ENCODE measurements around the gene RASSF3. TPM values are rescaled to one million over a fixed set of nuclear protein-coding genes. Genes with fewer than 3 reads are reported as not detected.

RASSF3 gene
- polyA plus RNA-seq, 1 donor (not counting 4 experiments of a cell fraction or from before 2014, with no cell fraction given), result 9.6 TPM

DNA sequence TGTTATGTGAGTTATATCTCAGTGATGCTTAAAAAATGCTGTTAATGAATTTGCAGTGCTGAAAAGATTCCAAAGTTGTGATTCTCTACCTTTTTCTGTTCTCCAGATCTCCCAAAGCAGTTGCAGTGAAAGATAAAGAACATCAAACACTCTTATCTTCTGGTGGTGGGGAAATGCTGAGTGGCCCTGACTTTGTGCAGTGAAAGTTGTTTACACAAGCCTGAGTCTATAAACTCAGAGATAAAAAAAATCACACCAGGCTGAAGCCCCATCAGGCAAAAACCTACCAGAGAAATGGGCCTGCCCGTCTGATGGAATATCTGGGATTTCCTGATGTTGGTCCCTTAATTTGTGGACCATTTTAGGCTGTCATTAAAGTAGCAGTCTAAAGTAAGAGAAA lies 46.1 kb downstream of the RASSF3 start:
- no peaks in the 10 kb centered on the region for H3K9me1 ChIP-seq (ENCODE audit: control insufficient read depth, extremely low read depth, insufficient read depth, low read length)
- DNase-seq (ENCODE audit: low read depth, low spot score), result no peak
- no peaks in the 10 kb centered on the region for H3K36me3 ChIP-seq (ENCODE audit: control insufficient read depth in 2 of 2, extremely low read depth in 1 of 2, insufficient read depth in 2 of 2, low read length in 2 of 2)
- peaks cover 2% of the 10 kb centered on the region for H3K4me1 ChIP-seq (ENCODE audit: control insufficient read depth, extremely low read depth, insufficient read depth, low read length)
- dilution Hi-C loops (cut with MboI; ENCODE audit: extremely low pct_ligation_motif_present, low sequenced_read_pairs), result no loop called here
- H3K27ac ChIP-seq (ENCODE audit: control insufficient read depth, insufficient read depth, low read length), result no peak overlapping the region
- no peaks in the 10 kb centered on the region for H3K9me3 ChIP-seq (ENCODE audit: control insufficient read depth, low read depth, low read length)
- no peaks in the 10 kb centered on the region for H4K20me1 ChIP-seq (ENCODE audit: control insufficient read depth, extremely low read depth, insufficient read depth, low read length)
- H3K4me3 ChIP-seq (ENCODE audit: control insufficient read depth in 2 of 3, extremely low read depth in 1 of 3, insufficient read depth in 2 of 3, low read depth in 1 of 3, low read length in 3 of 3), result no peak overlapping the region
- peaks cover 19% of the 10 kb centered on the region for H3K79me2 ChIP-seq (ENCODE audit: control insufficient read depth, insufficient read depth, low read length)
- no peak for FAIRE-seq
- no peak overlapping the region for H2AFZ ChIP-seq (ENCODE audit: control insufficient read depth, low read length)
- H3K9ac ChIP-seq (ENCODE audit: control insufficient read depth, extremely low read depth, insufficient read depth, low read length), result no peak overlapping the region
- no peaks in the 10 kb centered on the region for H3K27me3 ChIP-seq (ENCODE audit: control insufficient read depth, extremely low read depth, insufficient read depth, low read length)
- TF ChIP-seq, protein P1, sequence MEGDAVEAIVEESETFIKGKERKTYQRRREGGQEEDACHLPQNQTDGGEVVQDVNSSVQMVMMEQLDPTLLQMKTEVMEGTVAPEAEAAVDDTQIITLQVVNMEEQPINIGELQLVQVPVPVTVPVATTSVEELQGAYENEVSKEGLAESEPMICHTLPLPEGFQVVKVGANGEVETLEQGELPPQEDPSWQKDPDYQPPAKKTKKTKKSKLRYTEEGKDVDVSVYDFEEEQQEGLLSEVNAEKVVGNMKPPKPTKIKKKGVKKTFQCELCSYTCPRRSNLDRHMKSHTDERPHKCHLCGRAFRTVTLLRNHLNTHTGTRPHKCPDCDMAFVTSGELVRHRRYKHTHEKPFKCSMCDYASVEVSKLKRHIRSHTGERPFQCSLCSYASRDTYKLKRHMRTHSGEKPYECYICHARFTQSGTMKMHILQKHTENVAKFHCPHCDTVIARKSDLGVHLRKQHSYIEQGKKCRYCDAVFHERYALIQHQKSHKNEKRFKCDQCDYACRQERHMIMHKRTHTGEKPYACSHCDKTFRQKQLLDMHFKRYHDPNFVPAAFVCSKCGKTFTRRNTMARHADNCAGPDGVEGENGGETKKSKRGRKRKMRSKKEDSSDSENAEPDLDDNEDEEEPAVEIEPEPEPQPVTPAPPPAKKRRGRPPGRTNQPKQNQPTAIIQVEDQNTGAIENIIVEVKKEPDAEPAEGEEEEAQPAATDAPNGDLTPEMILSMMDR (optimal IDR thresholded peaks at IDR 0.05 in 1 of 3, IDR thresholded peaks at IDR 0.05 in 1 of 3, conservative IDR thresholded peaks at IDR 0.05 in 1 of 3; ENCODE audit: extremely low read depth in 1 of 3, insufficient read depth in 2 of 3, low read length in 3 of 3), result no peak
- no peak for TF ChIP-seq EZH2 (IDR thresholded peaks at IDR 0.05; ENCODE audit: low read length)
- H3K4me2 ChIP-seq (ENCODE audit: control insufficient read depth, extremely low read depth, insufficient read depth, low read depth, low read length), result no peak overlapping the region

DNA sequence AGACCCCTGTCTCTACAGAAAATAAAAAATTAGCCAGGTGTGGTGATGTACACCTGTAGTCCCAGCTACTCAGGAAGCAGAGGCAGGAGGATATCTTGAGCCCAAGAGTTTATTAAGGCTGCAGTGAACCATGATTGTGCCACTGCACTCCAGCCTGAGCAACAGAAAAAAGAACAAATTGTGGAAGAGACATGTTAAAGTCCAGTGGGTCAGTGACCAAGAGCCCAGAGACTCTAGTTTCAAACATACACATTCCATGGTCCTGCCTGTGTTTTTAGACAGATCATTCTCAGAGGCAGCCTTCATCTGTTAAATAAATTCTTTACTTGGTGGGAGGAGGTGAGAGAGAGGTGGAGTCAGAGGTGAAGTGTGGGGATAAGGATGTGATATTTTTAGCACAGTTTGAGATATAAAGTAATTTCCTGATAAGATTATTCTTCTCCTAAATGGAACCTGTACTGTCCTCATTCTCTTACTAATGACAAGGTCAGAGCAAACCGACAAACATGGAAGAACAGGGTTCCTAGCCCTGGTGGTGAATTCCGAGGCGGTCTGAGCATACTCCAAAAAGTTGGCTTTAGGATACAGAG lies 48.7 kb downstream of the RASSF3 start:
- Histone ChIP-seq H3K4me1 (ENCODE audit: control insufficient read depth, extremely low read depth, insufficient read depth, low read length) (peaks cover 5% of the 10 kb centered on the region), H3K79me2 (ENCODE audit: control insufficient read depth, insufficient read depth, low read length) (peaks cover 10% of the 10 kb centered on the region), H3K27me3 (ENCODE audit: control insufficient read depth, extremely low read depth, insufficient read depth, low read length) (no peaks in the 10 kb centered on the region), H3K9ac (ENCODE audit: control insufficient read depth, extremely low read depth, insufficient read depth, low read length) (no peak overlapping the region), H4K20me1 (ENCODE audit: control insufficient read depth, extremely low read depth, insufficient read depth, low read length) (no peaks in the 10 kb centered on the region), H3K36me3 (ENCODE audit: control insufficient read depth in 2 of 2, extremely low read depth in 1 of 2, insufficient read depth in 2 of 2, low read length in 2 of 2) (no peaks in the 10 kb centered on the region), H3K4me2 (ENCODE audit: control insufficient read depth, extremely low read depth, insufficient read depth, low read depth, low read length) (no peak overlapping the region), H2AFZ (ENCODE audit: control insufficient read depth, low read length) (no peak overlapping the region), H3K27ac (ENCODE audit: control insufficient read depth, insufficient read depth, low read length) (no peak overlapping the region), H3K4me3 (ENCODE audit: control insufficient read depth in 2 of 3, extremely low read depth in 1 of 3, insufficient read depth in 2 of 3, low read depth in 1 of 3, low read length in 3 of 3) (no peak overlapping the region), H3K9me3 (ENCODE audit: control insufficient read depth, low read depth, low read length) (no peaks in the 10 kb centered on the region), H3K9me1 (ENCODE audit: control insufficient read depth, extremely low read depth, insufficient read depth, low read length) (no peaks in the 10 kb centered on the region)
- DNase-seq (ENCODE audit: low read depth, low spot score) (no peak), FAIRE-seq (no peak)
- no peak for TF ChIP-seq EZH2 (IDR thresholded peaks at IDR 0.05; ENCODE audit: low read length)
- TF ChIP-seq, protein P1 (optimal IDR thresholded peaks at IDR 0.05 in 1 of 3, IDR thresholded peaks at IDR 0.05 in 1 of 3, conservative IDR thresholded peaks at IDR 0.05 in 1 of 3; ENCODE audit: extremely low read depth in 1 of 3, insufficient read depth in 2 of 3, low read length in 3 of 3), result no peak
- dilution Hi-C loops (cut with MboI; ENCODE audit: extremely low pct_ligation_motif_present, low sequenced_read_pairs), result no loop called here

All from keratinocyte (primary cell).